Uterus (tissue), 2 donors: ENCODE results near the gene SMG9.

ENCODE experiments used
- CTCF ChIP-seq, 4 experiments: fragments of 200-600 bp in 2 of 4; fragments of 450-650 bp in 2 of 4; sonication (generic) in 2 of 4; IDR thresholded peaks; one replicate each; pipeline ENCODE4 v1.5.1; 2016 to 2019; ENCODE audit warnings: antibody characterized with exemption in 4 of 4, mild to moderate bottlenecking in 2 of 4, moderate library complexity in 1 of 4
- POLR2A ChIP-seq, 2 donors: fragments of 450-650 bp; IDR thresholded peaks; one replicate each; pipeline ENCODE4 v1.6.1; 2016; ENCODE audit warnings: antibody characterized with exemption in 2 of 2, mild to moderate bottlenecking in 1 of 2, moderate library complexity in 1 of 2

- no peak for TF ChIP-seq CTCF (IDR thresholded peaks at IDR 0.05)
- no peak for TF ChIP-seq POLR2A (IDR thresholded peaks at IDR 0.05)
These were observed 66.6 kb downstream of the SMG9 start for GRCh38 chr19:43688059-43688701.
